AG04450 (cell line): Measurements from ENCODE around the gene GALNT2. TPM values are rescaled to one million over a fixed set of nuclear protein-coding genes. Genes with fewer than 3 reads are reported as not detected.

Experiments
- CTCF ChIA-PET: fragments of 300-600, 350-600 bp; formaldehyde crosslinking; extraction: SDS; loops from one replicate; lab custom pipeline; 2022; ENCODE audit warnings: antibody characterized with exemption, inconsistent platforms; lab: Charles Lee
- POLR2A ChIA-PET: fragments of 350-600 bp; formaldehyde crosslinking; extraction: SDS; loops from one replicate; lab custom pipeline; 2021; ENCODE audit warnings: antibody characterized with exemption, inconsistent platforms; lab: Yijun Ruan, JAX
- DNase-seq: peaks from one replicate; pipeline ENCODE4 v3.0.0-alpha.2; 2011; ENCODE audit warnings: low read depth, low spot score
- H3K27ac ChIP-seq: one replicate; pipeline ENCODE4 v1.5.1; 2012; ENCODE audit warnings: low read depth, low read length, control low read depth
- H3K27me3 ChIP-seq: one replicate; pipeline ENCODE4 v1.6.0; 2012; ENCODE audit warnings: low read length; ENCODE audit not compliant: control insufficient read depth, insufficient read depth
- H3K4me3 ChIP-seq: 2 replicates; pipeline ENCODE4 v1.5.1; 2011; ENCODE audit warnings: mild to moderate bottlenecking, low read depth, low read length, control low read depth
- H3K9me3 ChIP-seq: 2 replicates; pipeline ENCODE4 v1.5.1; 2012; ENCODE audit warnings: low read length; ENCODE audit not compliant: control insufficient read depth, insufficient read depth
- polyA plus RNA-seq: library from polyadenylated mRNA; depleted of rRNA; stranded (reverse); fragments of >200 nt; gene quantifications from 2 replicates; pipeline ENCODE4 v1.2.3, GENCODE V29; 2011
- TF ChIP-seq, protein P1 (sequence below): IDR thresholded peaks from 2 replicates; pipeline ENCODE4 v1.5.1; 2011; ENCODE audit warnings: low read depth, low read length, control low read depth, inconsistent platforms

The GALNT2 gene
- polyA plus RNA-seq, 1 experiment = 121 TPM

GRCh38 chr1:230085178-230085515 is 18.1 kb downstream of the GALNT2 start:
- POLR2A ChIA-PET = interaction anchor here (1.1 to 2.5 kb wide), 3 partner anchors 13 to 29 kb away, joined by 6 to 16 read pairs (median 10); no protein-coding TSS in a partner anchor
- H3K27ac ChIP-seq = peak overlapping the region; percentile 92
- peaks cover 8% of the 10 kb centered on the region for H3K9me3 ChIP-seq
- TF ChIP-seq, protein P1, sequence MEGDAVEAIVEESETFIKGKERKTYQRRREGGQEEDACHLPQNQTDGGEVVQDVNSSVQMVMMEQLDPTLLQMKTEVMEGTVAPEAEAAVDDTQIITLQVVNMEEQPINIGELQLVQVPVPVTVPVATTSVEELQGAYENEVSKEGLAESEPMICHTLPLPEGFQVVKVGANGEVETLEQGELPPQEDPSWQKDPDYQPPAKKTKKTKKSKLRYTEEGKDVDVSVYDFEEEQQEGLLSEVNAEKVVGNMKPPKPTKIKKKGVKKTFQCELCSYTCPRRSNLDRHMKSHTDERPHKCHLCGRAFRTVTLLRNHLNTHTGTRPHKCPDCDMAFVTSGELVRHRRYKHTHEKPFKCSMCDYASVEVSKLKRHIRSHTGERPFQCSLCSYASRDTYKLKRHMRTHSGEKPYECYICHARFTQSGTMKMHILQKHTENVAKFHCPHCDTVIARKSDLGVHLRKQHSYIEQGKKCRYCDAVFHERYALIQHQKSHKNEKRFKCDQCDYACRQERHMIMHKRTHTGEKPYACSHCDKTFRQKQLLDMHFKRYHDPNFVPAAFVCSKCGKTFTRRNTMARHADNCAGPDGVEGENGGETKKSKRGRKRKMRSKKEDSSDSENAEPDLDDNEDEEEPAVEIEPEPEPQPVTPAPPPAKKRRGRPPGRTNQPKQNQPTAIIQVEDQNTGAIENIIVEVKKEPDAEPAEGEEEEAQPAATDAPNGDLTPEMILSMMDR = no peak
- no peak overlapping the region for H3K4me3 ChIP-seq
- no peak for DNase-seq
- H3K27me3 ChIP-seq = no peaks in the 10 kb centered on the region
- CTCF ChIA-PET = no interaction called here

- DNase-seq = no peak
- ChIA-PET CTCF (no interaction called here), POLR2A (interaction anchor here (2.5 kb wide), 1 partner anchor 18 kb away, joined by 16 read pairs; no protein-coding TSS in a partner anchor)
- H3K27ac ChIP-seq = peak overlapping the region; percentile 65
- H3K4me3 ChIP-seq = no peak overlapping the region
- peaks cover 8% of the 10 kb centered on the region for H3K9me3 ChIP-seq
- TF ChIP-seq, protein P1 = no peak
- H3K27me3 ChIP-seq = no peaks in the 10 kb centered on the region
Observed at GRCh38 chr1:230086151-230086550, 19.1 kb downstream of the GALNT2 start.

DNA sequence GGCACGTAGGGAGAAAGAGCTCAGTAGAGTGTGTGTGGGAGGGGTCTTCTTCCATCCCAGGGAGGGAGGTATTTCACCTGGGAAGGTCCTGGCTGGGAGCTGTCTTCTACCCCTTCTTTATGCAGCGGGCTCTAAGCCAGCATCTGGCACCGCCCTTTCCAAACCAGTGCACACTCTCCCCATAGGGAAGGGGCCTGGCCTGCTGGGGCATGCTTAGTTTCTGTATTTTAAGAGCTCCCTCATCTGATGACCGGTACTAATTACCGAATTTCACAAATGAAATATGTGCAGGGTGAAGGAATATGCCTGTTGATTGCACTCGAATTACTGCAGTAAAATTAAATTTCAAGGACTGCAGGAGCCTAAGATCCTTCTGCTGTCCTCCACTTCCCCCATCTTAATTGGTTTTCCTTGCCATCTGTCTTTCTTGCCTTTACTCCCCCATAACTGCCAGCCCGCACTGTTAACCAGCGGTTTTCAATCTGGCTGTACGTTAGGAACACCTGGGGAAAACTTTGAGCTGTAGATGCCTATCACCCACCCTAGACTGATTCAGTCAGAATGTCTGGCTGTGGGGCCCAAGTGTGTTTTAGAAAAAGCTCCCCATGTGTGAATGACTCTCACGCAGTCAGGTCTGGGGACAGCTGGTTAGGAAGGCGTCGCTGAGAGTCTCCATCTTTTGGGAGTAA is 20.1 kb downstream of the GALNT2 start:
- peak overlapping the region; percentile 39 for H3K27ac ChIP-seq
- no peak for DNase-seq
- H3K9me3 ChIP-seq = peaks cover 8% of the 10 kb centered on the region
- ChIA-PET POLR2A (no interaction called here), CTCF (no interaction called here)
- TF ChIP-seq, protein P1 = no peak
- no peak overlapping the region for H3K4me3 ChIP-seq
- no peaks in the 10 kb centered on the region for H3K27me3 ChIP-seq

DNA sequence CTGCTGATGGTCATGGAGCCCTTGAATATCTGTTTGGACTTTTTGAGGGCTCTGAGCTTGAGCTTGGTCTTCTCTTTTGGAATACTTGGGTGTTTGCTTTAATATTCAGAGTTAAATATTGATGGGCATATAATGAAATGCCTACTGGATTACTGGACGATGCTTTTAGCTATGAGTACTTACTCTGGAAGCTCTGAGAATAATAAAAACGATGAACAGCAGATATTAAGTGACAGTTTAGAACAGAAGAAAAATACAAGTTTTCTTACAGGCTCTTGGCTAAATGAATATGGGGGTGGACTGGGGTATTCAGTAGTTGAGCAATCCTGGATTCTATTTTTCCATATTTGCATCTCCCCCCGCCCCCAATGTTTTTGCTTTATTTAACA is 20.7 kb downstream of the GALNT2 start:
- Histone ChIP-seq H3K27me3 (no peaks in the 10 kb centered on the region), H3K9me3 (peaks cover 7% of the 10 kb centered on the region), H3K4me3 (no peak overlapping the region), H3K27ac (no peak overlapping the region)
- DNase-seq = no peak
- ChIA-PET POLR2A (no interaction called here), CTCF (interaction anchor here (0.7 kb wide), 1 partner anchor 533 kb away, joined by 4 read pairs; no protein-coding TSS in a partner anchor)
- TF ChIP-seq, protein P1 = no peak

DNA sequence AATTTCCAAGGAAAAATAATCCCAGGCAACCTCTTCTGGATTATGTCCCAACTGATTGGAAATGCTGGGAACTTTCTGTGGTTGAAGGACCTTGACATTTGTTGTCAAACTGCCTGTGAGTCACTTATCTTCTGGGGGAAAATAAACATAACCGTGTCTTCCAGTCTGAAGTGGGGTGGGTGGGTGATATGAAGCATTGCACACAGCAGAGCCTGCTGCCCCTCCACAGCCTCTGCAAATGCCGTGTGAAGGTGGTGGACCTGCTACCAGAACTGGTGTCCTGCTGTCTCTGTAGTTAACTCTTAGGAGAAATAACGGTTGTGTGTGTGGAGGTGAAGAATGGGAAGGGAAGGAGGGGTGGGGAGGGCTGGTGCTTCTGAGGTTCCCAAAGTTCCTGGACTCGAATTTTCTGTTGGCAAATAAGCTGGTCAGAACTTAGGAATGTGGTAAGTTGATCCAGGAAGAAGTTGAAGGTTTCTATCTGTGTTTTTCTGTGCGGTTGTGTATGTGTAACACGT is 23.2 kb downstream of the GALNT2 start:
- H3K9me3 ChIP-seq = no peaks in the 10 kb centered on the region
- TF ChIP-seq, protein P1 = no peak
- H3K4me3 ChIP-seq = peak overlapping the region; percentile 20; the same call in 1 of the 2 replicates
- no peaks in the 10 kb centered on the region for H3K27me3 ChIP-seq
- H3K27ac ChIP-seq = peak overlapping the region; percentile 89
- no peak for DNase-seq
- CTCF ChIA-PET = interaction anchor here (0.7 kb wide), 1 partner anchor 24 kb away, joined by 3 read pairs; no protein-coding TSS in a partner anchor
- POLR2A ChIA-PET = interaction anchor here (0.9 to 1.0 kb wide), 2 partner anchors 15 to 22 kb away, joined by 3 to 7 read pairs; no protein-coding TSS in a partner anchor
